HG03469 (cell line): ENCODE measurements around the gene RPH3AL.

Experiments
- ATAC-seq: cut with Tn5 transposase; IDR thresholded peaks from one replicate; pipeline ENCODE4 v1.9.1; 2021; ENCODE audit warnings: mild to moderate bottlenecking, moderate library complexity, moderate number of reproducible peaks; ENCODE audit not compliant: unreplicated experiment

The RPH3AL gene

DNA sequence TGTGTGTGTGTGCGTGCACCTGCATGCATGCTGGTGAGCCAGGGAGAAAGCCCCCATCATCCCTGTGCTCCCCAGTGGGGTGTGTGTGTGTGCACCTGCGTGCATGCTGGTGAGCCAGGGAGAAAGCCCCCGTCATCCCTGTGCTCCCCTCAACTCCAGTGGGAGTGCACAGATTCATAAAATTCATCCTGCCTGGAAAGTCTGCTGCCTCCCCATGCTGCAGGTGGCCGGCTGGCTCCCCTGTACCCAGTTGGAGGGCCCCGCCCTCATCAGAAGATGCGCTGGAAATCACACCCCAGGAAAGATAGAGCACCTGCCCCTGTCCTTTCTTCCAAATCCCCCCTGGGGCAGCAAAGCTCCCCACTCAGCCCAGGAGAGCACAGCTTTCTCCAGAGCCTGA is 86.4 kb downstream of the RPH3AL start:
- ATAC-seq, result no peak

DNA sequence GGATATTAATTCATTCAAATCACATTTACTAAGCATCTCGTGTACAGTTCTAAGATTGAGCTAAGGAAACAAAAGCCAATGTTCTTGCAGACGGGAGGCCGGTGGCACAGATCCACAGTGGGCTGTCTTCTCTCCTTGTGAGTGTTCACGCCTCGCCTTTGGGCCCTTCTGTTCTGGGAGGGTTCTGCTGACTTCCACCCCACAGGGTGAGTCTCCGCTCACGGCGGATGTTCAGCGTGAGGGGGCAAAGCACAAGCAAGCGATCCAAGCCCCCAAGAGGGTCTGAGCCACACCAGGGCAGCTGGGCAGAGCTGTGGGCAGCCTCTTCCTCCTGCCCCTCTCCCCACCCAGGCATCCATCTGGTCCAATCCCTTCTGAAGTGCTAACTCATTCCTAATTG is 86.9 kb downstream of the RPH3AL start:
- no peak for ATAC-seq

DNA sequence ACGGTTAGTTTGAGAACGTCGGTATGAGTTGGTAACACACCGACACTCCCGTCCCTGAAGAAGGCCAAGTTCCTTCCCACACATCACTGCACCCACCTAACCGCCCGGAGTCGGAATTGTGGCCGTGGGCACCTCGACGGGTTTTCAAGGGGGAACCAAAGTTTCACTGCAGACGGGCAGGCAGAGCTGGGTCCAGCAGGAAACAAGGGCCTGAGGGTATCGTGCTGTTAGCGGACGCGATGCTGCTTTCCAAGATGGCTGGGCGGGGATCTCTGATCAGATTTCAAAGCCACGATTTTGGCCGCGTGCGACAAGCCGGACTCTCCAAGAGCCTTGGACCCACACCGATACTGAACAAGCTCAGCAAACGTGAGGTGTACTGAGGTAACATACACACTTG is 88.8 kb downstream of the RPH3AL start:
- no peak for ATAC-seq

DNA sequence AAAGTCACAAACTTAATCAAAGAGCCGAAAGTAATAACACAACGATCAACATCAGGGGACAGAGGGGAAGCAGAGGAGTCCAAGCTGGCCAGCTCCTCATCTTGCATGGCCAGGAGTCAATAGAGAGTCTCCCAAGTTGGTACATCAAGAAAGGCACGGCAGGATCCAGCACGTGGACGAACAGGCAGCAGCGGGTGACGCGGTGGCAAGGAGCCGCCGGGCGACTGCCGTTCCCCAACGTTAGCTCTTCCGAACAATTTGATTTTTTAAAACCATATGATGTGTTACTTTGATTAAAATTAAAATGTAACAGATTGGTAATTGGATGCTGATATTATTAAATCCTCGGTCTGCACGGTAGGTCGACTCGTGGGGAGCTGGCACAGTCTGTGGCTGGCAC is 89.3 kb downstream of the RPH3AL start:
- ATAC-seq, result no peak

DNA sequence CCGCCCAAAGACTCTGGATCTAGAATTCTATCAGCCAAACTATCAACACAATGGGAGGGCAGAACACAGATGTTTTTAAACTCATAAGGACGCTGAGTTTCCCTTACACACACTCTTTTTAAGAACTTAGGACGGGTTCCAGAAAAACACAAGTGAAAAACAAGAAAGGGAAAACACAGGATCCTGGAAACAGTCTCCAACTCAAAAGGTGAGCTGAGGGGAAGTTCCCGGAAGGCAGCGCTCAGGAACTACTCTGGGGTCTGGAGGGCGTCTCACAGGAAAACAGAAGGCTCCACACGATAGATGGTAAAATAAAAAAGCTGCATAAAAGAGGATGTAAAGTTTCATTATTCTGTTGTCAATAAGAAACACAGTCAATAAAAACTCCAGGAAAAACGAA is 91.0 kb downstream of the RPH3AL start:
- no peak for ATAC-seq

DNA sequence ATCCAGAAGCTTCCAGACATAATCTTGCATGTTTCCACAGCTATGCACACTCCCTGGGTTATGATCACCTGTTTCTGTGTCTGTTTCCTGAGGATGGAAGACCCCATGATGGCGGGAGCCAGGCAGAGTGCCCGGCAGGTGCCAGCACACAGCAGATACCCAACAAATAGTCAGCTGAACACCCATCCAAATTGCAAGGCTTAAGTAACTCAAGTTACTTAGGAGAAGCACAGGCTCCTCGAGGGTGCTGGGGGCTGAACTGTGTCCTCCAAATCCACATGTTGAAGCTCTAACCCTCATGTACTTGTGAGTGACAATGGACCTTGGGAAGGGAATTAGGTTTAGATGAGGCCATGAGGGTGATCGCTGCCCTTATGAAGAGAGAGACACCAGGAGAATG is 91.7 kb downstream of the RPH3AL start:
- ATAC-seq, result no peak

DNA sequence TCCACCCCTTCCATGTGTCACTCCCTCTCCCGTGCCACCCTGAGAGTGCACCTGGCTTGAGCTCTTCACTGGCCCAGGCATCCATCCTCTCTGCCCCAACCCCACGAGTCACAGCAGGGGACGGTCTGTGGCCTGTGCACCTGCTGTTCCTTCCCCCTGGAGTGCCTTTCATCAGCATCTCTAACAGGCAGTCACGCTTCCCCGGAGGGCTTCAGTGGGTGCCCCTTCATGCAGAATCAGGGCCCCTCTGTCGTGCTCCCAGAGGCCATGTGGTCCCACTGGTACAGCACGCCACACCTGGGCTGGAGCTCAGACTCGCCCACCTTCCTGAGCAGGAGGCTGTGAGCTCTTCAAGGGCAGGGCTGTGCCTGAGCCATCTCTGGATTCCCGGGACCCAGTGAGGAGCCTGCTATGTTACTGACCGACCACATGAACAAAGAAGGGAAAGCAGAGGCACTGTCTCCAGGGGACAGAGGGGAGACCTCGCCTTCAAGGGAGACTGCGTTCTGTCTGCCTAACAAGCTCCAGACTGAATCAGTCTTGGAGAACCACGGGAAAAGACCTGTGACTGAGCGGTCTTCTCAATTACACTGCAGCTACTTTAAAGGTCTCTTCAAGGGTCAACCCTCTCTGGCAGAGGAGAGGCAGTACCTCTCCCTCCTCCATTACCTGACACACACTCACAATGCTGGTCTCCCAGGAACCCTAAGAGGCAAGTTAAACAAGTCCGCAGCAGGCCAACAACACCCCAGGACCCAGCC is 92.4 kb downstream of the RPH3AL start:
- no peak for ATAC-seq

DNA sequence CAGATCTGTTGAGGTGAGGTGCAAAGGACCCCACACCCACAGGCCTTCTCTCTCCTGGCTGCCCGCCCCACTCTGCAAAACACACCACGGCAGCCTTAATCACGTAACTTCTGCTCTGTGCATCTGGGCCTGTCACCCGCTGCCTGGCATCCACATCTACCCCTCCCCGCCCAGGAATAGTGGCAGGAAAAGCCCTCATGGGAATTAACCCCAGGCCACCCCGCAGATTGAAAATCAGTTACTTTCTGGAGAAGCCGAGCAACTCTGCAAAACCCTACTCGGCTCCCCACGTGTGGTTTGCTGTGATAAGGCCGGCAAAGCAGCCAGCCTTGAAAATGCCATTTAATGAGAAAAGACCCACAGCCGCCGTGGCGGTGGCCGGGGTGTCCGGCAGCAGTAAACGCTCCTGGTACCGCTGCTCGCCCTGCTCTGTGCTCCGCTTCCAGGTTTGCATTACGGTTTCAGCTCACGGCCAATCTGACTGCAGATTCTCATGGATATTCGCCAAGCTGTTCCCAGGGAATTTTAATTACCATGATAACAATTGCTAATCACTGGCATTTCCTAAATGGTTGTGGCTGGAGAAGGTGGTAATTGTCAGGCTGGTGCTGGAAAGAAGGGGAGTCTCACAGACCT is 93.1 kb downstream of the RPH3AL start:
- no peak for ATAC-seq

DNA sequence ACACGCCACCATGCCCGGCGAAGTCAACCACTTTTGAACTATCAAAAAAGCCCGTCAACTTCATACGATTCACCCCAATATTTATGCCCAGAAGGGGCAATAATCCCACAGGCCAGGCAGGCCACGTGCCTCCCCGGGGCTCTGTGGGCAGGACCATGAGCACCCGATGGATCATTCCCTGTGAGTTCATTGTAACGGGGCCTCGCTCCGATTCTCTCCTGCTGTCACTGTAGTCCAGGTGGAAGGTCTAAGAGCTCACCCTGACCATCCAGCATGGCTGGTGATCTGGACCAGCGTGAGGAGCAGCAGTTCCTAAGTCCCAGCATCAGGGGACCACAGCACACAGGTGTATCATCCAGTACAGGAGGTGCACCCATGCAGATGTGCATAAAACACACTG is 93.7 kb downstream of the RPH3AL start:
- no peak for ATAC-seq

DNA sequence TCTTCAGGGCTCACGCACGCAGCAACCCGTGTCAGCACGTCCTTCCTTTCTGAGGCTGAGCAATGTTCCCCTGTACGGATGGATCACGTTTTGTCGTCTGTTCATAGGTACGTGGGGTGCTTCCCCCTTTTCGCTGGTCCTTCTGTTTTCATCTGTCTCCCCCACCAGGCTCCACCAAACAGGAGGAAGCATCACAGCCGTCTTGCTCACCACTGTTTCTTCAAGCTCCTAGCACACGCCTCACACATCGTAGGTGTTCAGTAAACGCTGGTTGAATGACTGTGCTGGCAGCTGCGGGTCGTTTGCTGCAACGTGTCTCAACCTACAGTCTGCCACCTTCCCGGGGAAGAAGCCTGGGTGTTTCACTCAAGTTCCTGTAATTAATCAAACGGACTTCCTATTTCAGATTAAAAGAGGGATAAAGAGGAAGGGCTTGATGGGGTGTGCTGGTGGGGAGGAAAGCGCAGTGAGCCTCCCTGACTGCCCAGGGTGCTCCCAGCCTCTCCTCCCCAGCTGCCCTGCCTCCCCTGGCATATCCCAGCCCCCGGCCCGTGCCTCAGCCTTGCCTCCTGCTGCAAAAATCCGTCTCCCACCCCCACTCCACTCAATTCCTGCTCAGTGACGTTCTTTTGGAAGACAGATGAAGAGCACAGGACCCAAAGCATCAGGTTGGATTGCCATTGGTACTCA is 94.4 kb downstream of the RPH3AL start:
- no peak for ATAC-seq

DNA sequence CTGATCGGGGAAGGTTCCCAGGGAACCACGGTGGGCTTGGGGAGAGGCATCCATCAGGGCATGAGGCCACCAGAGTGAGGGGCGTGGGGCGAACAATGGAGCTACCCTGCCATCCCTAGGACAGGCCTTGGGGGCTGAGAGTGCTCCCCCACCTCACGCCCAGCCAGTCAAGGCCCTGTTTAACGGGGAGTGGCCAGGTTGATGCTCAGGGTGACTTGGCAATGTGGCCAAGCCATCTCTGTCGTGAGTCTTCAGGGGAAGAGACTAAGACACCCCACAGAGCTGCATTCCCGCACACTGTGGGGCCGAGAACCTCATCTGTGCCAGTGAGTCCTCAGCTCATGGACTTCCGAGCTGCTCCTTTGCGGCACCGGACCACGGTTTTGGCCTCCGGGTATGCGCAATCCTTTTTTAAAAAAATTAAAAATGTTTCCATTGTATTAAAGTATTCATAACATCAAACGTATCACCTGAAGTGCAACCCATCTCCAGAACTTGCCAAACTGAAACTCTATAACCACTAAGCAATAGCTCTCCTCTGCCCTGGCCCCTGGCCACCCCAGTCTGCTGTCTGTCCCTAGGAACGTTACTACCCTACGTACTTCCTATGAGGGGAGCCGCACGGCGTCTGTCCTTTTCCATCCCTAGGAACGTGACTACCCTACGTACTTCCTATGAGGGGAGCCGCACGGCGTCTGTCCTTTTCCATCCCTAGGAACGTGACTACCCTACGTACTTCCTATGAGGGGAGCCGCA is 99.3 kb downstream of the RPH3AL start:
- ATAC-seq, result no peak

DNA sequence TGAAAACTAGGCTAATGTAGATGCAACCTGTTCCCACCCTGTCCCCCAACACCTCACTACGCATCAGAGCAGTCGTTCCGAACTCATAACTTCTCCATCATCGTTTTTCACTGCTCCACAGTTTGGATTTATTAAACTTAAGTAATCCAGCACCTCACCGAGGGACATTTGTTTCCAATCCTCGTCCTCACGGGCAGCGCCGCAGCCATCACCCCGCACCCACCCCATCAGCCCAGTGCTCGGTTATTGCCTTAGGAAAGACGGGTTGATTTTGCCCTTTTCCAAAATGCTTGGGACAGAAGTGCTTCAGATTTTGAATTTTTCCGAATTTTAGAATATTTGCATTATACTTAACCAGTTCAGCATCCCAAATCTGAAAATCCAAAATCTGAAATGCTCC is 100.2 kb downstream of the RPH3AL start:
- no peak for ATAC-seq

DNA sequence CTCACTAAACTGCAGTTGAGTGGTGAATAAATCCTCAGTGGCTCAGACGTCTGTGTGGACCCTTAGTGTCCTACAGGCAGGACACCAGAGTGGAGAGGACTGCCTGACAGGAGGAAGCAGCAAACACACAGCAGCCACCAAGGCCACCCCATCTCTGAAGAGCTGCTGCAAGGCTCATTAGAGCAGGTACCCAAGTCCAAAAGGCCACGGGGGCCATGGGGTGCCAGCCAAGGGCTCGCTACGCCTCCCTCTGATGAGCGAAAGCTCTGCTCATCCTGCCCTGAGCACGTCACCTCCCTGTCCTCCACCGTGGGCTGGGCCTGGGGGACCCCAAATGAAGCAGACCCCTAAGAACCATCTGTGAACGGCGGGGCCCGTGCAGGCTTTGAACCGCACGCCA is 101.1 kb downstream of the RPH3AL start:
- ATAC-seq, result no peak

DNA sequence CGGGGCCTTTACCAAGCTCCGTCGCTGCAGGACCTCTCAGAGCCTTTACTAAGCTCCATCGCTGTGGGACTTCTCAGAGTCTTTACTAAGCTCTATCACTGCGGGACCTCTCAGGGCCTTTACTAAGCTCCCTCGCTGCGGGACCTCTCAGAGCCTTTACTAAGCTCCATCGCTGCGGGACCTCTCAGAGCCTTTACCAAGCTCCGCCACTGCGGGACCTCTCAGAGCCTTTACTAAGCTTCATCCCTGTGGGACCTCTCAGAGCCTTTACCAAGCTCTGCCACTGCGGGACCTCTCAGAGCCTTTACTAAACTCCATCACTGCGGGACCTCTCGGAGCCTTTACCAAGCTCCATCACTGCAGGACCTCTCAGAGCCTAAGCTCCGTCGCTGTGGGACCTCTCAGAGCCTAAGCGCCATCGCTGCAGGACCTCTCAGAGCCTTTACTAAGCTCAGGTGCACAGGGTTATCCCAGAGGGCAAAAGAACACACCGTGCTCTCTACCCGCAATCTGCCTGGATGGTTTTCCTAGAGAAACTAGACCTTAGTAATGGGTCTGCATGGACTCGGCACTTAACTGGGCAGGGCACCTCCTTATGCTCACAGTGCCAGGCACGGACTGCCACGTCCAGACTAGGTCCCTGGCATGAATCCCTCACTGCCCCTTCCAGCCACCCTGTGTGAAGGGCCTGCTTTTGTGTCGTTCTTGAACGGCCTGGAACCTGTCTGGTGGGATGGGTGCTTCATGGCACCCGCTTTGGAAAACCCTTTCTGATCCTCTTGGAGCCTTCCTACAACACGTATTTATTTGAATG is 101.9 kb downstream of the RPH3AL start:
- ATAC-seq, result no peak

DNA sequence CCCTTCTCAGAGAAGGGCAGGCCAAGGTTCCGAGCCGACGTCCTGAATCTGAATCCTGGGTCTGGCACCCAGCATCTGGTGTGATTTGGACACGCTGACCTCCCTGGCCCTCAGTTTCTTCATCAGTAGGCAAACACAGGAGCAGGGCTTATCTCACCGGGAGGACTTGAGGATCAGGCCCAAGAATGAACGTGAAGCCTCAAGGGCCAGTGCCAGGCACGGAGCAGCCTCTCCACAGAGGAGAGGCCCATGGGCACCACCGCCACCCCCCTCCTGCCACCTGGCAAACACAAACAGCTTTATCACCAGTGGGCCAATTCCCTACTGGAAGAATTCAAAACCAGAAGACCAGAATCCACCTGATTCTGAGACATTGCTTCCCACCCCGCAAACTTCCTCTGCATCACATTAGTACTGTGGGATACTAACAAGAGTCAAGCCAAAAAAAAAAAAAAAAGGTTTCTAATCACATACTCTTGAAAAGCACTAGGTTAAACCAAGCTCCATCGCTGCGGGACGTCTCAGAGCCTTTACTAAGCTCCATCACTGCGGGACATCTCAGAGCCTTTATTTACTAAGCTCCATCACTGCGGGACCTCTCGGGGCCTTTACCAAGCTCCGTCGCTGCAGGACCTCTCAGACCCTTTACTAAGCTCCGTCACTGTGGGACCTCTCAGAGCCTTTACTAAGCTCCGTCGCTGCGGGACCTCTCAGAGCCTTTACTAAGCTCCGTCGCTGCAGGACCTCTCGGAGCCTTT is 103.2 kb downstream of the RPH3AL start:
- ATAC-seq, result no peak

DNA sequence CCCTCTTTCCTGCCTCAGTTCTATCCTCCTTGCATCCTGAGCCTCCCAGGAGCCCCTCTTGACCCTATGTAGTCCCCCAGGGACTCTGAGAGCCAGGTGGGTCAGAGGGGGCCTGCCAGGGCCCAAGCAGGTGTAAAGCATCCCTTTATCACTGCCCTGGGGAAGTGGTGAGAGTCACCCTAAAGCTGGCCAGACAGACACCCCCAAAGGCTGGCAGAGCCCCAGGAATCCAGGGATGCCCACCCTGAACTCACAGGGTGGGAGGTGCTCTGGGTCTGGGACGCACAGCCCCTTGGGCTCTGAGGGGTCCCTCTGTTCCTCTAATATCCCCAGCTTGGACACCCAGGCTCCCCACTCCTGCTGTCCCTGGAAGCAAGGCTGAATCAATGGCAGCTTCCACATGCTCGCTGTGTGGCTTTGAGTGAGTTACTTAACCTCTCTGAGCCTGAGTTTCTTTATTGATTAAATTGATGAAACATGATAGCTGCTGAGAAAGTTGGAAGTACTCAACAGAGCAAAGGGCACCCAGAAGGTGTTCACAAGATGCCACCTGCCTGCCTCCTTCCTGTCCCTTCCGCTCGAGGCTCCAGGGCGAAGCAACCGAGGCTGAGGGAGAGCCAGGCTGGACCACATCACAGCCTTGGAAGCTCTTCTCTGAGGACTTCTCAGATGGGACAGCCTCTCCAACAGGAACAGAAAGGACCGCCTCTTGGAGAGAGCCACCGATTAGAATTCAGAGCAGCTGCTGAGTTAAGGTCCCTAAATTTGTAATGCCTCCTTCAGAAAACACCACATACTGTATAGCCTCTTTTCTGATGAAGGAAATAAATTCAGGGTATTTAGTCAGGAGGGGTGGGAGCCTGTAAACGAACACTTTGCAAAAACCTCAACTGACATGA is 104.0 kb downstream of the RPH3AL start:
- no peak for ATAC-seq

DNA sequence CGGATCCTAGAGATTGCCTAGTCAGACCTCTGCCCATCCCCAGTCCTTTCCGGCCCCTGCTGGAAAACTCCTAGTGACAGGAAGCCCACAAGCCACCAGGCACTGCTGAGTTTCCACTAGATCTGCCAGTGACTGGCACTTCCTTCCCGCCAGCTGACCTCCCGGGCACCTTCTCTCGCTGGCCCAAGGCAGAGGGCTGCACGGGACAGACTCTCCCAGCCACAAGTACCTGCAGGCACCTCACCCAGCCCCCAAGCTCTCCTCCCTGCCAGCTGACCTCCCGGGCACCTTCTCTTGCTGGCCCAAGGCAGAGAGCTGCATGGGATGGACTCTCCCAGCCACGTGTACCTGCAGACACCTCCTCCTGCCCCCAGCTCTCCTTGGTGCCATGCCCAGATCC is 104.8 kb downstream of the RPH3AL start:
- no peak for ATAC-seq

DNA sequence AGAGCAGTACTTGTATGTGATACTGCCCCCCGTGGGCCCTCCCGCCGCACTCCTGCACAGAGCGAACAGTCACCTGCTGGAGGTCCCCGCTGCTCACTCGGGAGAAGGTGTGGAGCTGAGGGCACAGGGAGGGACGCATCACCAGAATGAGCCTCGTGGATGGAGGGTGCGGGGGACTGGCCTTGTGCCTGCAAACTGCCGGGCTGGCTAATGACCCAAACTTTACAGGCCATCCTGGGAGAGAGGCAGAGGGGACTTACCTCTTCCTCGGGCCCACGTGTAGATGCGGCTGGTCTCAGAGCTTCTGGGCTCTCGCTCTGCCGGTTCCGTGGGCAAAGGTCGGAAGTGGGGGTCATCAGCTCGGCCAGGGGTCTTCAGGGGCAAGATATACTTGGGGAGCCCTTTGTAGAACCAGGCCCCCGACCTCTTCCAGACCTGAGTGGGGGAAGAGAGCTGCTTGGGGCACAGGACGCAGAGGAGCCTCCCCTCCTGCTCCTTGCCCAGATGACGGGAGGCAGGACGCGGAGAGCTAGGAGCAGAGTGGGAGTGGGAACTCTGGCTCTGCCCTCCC is 105.7 kb downstream of the RPH3AL start:
- ATAC-seq, result no peak

DNA sequence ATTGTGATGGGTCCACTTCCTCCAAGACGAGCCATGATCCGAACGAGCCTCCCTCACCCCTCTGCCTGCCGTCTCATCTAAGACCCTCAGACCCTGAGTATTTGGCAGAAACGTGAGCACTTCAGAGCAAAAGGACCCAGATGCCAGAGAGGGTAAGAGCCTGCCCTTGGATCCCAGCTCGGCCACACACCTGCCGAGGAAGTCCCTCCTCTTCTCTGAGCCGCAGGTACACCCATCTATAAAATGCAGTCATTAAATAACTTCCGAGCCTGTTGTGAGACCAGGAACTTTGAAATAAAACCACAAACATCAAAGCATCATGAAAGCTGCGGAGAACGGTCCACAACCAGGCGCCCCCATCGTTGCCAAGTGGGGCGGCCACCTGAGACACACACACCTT is 106.4 kb downstream of the RPH3AL start:
- no peak for ATAC-seq
